Measurements from ENCODE around the gene PDIA2. TPM values are rescaled to one million over a fixed set of nuclear protein-coding genes. Genes with fewer than 3 reads are reported as not detected.
"Not testable (repeated sequence)": the region's sequence is repeated elsewhere in the genome, so short reads cannot be mapped to it uniquely, and the experiment has no call there.

PDIA2 gene
- total RNA-seq, 6 experiments from 2014 or later, result not detected

DNA sequence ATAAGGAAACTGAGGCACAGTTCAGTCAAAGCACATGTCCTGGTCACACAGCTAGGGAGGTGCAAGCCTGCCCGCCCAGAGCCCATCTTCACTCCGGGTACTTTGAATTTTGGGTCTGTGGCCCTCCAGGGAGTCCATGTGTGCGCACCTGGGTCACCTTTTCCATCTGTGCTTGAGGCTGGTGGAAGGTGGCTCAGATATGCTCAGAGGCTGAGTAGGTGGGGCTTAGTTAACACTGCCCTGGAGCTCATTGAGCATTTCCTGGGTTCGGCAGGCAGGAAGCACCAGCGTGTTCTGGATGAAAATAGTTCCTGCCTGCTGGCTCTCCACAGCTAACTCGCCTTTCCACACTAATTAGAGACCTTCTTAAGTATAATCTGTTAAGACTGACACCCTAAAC, 29.1 kb upstream of the PDIA2 start:
- H3K27ac Mint-ChIP-seq, result no peak overlapping the region
- no peak overlapping the region for H3K4me3 Mint-ChIP-seq
- DNase-seq, result no peak
- TF ChIP-seq, protein P1, sequence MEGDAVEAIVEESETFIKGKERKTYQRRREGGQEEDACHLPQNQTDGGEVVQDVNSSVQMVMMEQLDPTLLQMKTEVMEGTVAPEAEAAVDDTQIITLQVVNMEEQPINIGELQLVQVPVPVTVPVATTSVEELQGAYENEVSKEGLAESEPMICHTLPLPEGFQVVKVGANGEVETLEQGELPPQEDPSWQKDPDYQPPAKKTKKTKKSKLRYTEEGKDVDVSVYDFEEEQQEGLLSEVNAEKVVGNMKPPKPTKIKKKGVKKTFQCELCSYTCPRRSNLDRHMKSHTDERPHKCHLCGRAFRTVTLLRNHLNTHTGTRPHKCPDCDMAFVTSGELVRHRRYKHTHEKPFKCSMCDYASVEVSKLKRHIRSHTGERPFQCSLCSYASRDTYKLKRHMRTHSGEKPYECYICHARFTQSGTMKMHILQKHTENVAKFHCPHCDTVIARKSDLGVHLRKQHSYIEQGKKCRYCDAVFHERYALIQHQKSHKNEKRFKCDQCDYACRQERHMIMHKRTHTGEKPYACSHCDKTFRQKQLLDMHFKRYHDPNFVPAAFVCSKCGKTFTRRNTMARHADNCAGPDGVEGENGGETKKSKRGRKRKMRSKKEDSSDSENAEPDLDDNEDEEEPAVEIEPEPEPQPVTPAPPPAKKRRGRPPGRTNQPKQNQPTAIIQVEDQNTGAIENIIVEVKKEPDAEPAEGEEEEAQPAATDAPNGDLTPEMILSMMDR (IDR thresholded peaks at IDR 0.05), result no peak
- H3K36me3 Mint-ChIP-seq (ENCODE audit: low read depth), result peaks cover 12% of the 10 kb centered on the region
- H3K27me3 Mint-ChIP-seq (ENCODE audit: insufficient read depth), result peaks cover 3% of the 10 kb centered on the region
- H3K4me1 Mint-ChIP-seq (ENCODE audit: low read depth), result 0 out of 2 replicates have a peak, but pooled peaks cover 6% of the 10 kb centered on the region
- H3K9me3 Mint-ChIP-seq, result no peaks in the 10 kb centered on the region

DNA sequence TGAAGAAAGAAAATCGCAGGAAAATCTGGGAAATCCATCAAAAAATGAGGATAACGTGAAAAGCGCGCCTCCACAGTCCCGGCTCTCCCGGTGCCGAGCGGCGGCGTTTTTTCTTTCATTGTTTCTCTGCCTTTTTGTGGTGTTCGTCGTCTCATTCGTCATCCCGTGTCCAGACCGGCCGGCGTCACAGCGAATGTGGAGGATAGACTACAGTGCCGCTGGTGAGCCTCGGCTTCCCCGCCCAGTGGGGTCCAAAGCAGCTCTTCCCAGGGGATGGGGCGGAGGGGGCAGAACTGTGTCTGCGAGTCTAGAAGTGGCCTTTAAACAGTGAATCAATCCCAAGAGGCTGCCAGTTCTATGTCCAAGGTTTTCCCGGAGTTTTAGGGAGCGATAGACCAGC, 28.5 kb upstream of the PDIA2 start:
- TF ChIP-seq, protein P1 (IDR thresholded peaks at IDR 0.05), result no peak
- Mint-ChIP-seq H3K27me3 (ENCODE audit: insufficient read depth) (peaks cover 3% of the 10 kb centered on the region), H3K9me3 (no peaks in the 10 kb centered on the region), H3K36me3 (ENCODE audit: low read depth) (peaks cover 12% of the 10 kb centered on the region), H3K4me3 (no peak overlapping the region), H3K4me1 (ENCODE audit: low read depth) (0 out of 2 replicates have a peak, but pooled peaks cover 6% of the 10 kb centered on the region), H3K27ac (no peak overlapping the region)
- no peak for DNase-seq

DNA sequence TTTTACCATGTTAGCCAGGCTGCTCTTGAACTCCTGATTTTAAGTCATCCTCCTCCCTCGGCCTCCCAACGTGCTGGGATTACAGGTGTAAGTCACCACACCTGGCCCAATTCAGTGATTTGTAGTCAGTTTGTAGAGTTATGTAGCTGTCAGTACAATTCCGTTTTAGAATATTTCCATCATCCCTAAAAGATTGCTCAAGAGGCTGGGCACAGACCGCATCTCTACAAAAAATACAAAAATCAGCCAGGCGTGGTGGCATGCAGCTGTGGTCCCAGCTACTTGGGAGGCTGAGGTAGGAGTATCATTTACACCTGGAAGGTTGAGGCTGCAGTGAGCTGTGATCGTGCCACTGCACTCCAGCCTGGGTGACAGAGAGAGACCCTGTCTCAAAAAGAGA, 27.8 kb upstream of the PDIA2 start:
- Mint-ChIP-seq H3K27ac (no peak overlapping the region), H3K9me3 (no peaks in the 10 kb centered on the region), H3K27me3 (ENCODE audit: insufficient read depth) (peaks cover 3% of the 10 kb centered on the region), H3K4me1 (ENCODE audit: low read depth) (0 out of 2 replicates have a peak, but pooled peaks cover 5% of the 10 kb centered on the region), H3K36me3 (ENCODE audit: low read depth) (peaks cover 11% of the 10 kb centered on the region), H3K4me3 (no peak overlapping the region)
- TF ChIP-seq, protein P1 (IDR thresholded peaks at IDR 0.05), result no peak
- DNase-seq, result no peak

DNA sequence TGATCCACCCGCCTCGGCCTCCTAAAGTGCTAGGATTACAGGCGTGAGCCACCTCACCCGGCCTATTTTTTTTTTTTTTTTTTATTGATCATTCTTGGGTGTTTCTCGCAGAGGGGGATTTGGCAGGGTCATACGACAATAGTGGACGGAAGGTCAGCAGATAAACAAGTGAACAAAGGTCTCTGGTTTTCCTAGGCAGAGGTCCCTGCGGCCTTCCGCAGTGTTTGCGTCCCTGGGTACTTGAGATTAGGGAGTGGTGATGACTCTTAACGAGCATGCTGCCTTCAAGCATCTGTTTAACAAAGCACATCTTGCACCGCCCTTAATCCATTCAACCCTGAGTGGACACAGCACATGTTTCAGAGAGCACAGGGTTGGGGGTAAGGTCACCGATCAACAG, 24.9 kb upstream of the PDIA2 start:
- H3K4me1 Mint-ChIP-seq (ENCODE audit: low read depth); H3K9me3 Mint-ChIP-seq; H3K27me3 Mint-ChIP-seq (ENCODE audit: insufficient read depth); H3K36me3 Mint-ChIP-seq (ENCODE audit: low read depth); DNase-seq; H3K27ac Mint-ChIP-seq; H3K4me3 Mint-ChIP-seq: not testable (repeated sequence)

DNA sequence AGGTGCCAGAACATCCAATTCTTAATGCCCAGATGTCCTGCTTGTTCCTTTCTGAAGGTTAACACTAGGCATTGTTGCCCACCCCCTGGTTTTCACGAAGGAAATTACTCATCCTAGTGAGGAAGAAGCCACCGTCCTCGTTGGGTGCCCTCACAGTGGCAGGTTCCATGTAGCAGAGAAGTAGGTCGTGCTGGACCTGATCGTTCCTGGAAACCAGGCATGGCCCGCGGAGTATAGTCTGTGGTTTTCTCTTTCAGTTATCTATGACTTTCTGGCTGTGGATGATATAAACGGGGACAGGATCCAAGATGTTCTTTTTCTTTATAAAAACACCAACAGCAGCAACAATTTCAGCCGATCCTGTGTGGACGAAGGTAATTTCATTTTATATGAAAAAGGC, 23.7 kb upstream of the PDIA2 start:
- Mint-ChIP-seq H3K27ac (no peak overlapping the region), H3K27me3 (ENCODE audit: insufficient read depth) (no peaks in the 10 kb centered on the region), H3K36me3 (ENCODE audit: low read depth) (peaks cover 6% of the 10 kb centered on the region), H3K9me3 (no peaks in the 10 kb centered on the region), H3K4me1 (ENCODE audit: low read depth) (no peaks in the 10 kb centered on the region), H3K4me3 (no peak overlapping the region)
- no peak for DNase-seq
- TF ChIP-seq, protein P1 (IDR thresholded peaks at IDR 0.05), result no peak

DNA sequence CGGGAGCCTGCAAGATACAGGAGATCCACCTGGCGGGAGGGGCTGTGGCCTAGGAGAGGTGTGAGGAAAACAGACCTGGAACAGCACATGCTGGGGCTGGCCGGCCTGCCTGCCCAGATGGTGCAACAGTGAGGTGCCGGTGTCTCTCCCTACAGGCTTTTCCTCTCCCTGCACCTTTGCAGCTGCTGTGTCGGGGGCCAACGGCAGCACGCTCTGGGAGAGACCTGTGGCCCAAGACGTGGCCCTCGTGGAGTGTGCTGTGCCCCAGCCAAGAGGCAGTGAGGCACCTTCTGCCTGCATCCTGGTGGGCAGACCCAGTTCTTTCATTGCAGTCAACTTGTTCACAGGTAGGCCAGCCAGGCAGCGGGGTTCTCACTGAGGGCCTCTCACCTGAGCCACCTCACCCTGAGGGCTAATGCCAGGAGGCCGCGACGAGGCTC, 23.1 kb upstream of the PDIA2 start:
- H3K9me3 Mint-ChIP-seq, result no peaks in the 10 kb centered on the region
- H3K4me3 Mint-ChIP-seq, result no peak overlapping the region
- DNase-seq, result no peak
- peaks cover 6% of the 10 kb centered on the region for H3K36me3 Mint-ChIP-seq (ENCODE audit: low read depth)
- TF ChIP-seq, protein P1 (IDR thresholded peaks at IDR 0.05), result no peak
- H3K27ac Mint-ChIP-seq, result no peak overlapping the region
- H3K4me1 Mint-ChIP-seq (ENCODE audit: low read depth), result no peaks in the 10 kb centered on the region
- no peaks in the 10 kb centered on the region for H3K27me3 Mint-ChIP-seq (ENCODE audit: insufficient read depth)

All from HFFc6 (cell line).